CD14-positive monocyte (primary cell): ENCODE measurements around the gene SIRPA. TPM values are rescaled to one million over a fixed set of nuclear protein-coding genes. Genes with fewer than 3 reads are reported as not detected.
A peak's percentile ranks its signal among the peaks of the same experiment; 100 is the strongest.

Source experiments
- DNase-seq, 3 donors: peaks; one replicate each; pipeline ENCODE4 v3.0.0-alpha.2; 2011 to 2022
- H2AFZ ChIP-seq: 2 replicates; pipeline ENCODE4 v1.6.0; 2012; ENCODE audit warnings: mild to moderate bottlenecking, low read depth, low read length, inconsistent platforms; ENCODE audit not compliant: insufficient read depth, poor library complexity, severe bottlenecking
- H3K27ac ChIP-seq, 2 donors: 1 replicate in 1 of 2; 2 replicates in 1 of 2; pipeline ENCODE4 v1.5.1; 2012 to 2013; ENCODE audit warnings: low read length in 2 of 2, control low read depth in 1 of 2, inconsistent platforms in 1 of 2, low read depth in 1 of 2, mild to moderate bottlenecking in 1 of 2
- H3K27me3 ChIP-seq, 2 donors: one replicate each; pipeline versions ENCODE4 v1.6.0 to v1.6.1; 2011 to 2013; ENCODE audit warnings: low read length in 2 of 2; ENCODE audit not compliant: control insufficient read depth in 2 of 2, insufficient read depth in 2 of 2
- H3K36me3 ChIP-seq, 2 donors: replicated peaks in 1 of 2; 1 replicate in 1 of 2; 2 replicates in 1 of 2; pipeline versions ENCODE4 v1.5.1 to v1.6.1; 2012 to 2013; ENCODE audit warnings: low read length in 2 of 2, control low read depth in 1 of 2, inconsistent platforms in 1 of 2, mild to moderate bottlenecking in 1 of 2; ENCODE audit not compliant: insufficient read depth in 2 of 2, control insufficient read depth in 1 of 2
- H3K4me1 ChIP-seq, 2 donors: 1 replicate in 1 of 2; 2 replicates in 1 of 2; pipeline versions ENCODE4 v1.5.1 to v1.6.1; 2012 to 2013; ENCODE audit warnings: low read length in 2 of 2, control low read depth in 1 of 2, inconsistent platforms in 1 of 2, mild to moderate bottlenecking in 1 of 2, moderate library complexity in 1 of 2; ENCODE audit not compliant: insufficient read depth in 2 of 2, control insufficient read depth in 1 of 2
- H3K4me2 ChIP-seq: replicated peaks from 2 replicates; pipeline ENCODE3; 2012; ENCODE audit warnings: low read length, moderate library complexity, mild to moderate bottlenecking; ENCODE audit not compliant: poor library complexity, severe bottlenecking; ENCODE audit errors: extremely low read depth
- H3K4me3 ChIP-seq, 3 experiments: fragments of 200-600 bp in 1 of 3; sonication (generic) in 1 of 3; replicated peaks in 1 of 3; 1 replicate in 2 of 3; 2 replicates in 1 of 3; pipeline ENCODE4 v1.5.1; 2011 to 2013; ENCODE audit warnings: low read length in 3 of 3, mild to moderate bottlenecking in 3 of 3, control low read depth in 2 of 3, low read depth in 2 of 3, inconsistent platforms in 1 of 3, moderate library complexity in 1 of 3
- H3K79me2 ChIP-seq: 2 replicates; pipeline ENCODE4 v1.6.0; 2012; ENCODE audit warnings: mild to moderate bottlenecking, control low read depth, inconsistent platforms, low read length, moderate library complexity; ENCODE audit not compliant: insufficient read depth
- H3K9ac ChIP-seq: 2 replicates; pipeline ENCODE4 v1.6.0; 2017; ENCODE audit warnings: low read length, mild to moderate bottlenecking; ENCODE audit not compliant: insufficient read depth, poor library complexity, severe bottlenecking
- H3K9me3 ChIP-seq, 2 donors: replicated peaks in 1 of 2; 1 replicate in 1 of 2; 2 replicates in 1 of 2; pipeline versions ENCODE4 v1.5.1 to v1.6.1; 2012 to 2013; ENCODE audit warnings: low read length in 2 of 2, control low read depth in 1 of 2; ENCODE audit not compliant: control insufficient read depth in 1 of 2, insufficient read depth in 1 of 2
- H4K20me1 ChIP-seq: 2 replicates; pipeline ENCODE4 v1.6.0; 2012; ENCODE audit warnings: mild to moderate bottlenecking, low read length, control low read depth, moderate library complexity; ENCODE audit not compliant: insufficient read depth
- H3K27ac Mint-ChIP-seq, 7 donors: one replicate each; pipeline ENCODE4 v1.8.0; 2020; ENCODE audit warnings: mild to moderate bottlenecking in 7 of 7, mixed read lengths in 7 of 7, moderate library complexity in 6 of 7, inconsistent platforms in 2 of 7
- H3K27me3 Mint-ChIP-seq, 3 donors: one replicate each; pipeline ENCODE4 v1.8.0; 2021 to 2022; ENCODE audit warnings: low read depth in 3 of 3, mild to moderate bottlenecking in 3 of 3, mixed read lengths in 3 of 3, moderate library complexity in 3 of 3, inconsistent platforms in 1 of 3
- H3K36me3 Mint-ChIP-seq, 2 donors: one replicate each; pipeline ENCODE4 v1.8.0; 2020; ENCODE audit warnings: mixed read lengths in 2 of 2, inconsistent platforms in 1 of 2, mild to moderate bottlenecking in 1 of 2
- H3K4me1 Mint-ChIP-seq: one replicate; pipeline ENCODE4 v1.8.0; 2020; ENCODE audit warnings: mild to moderate bottlenecking, mixed read lengths
- H3K4me3 Mint-ChIP-seq, 2 donors: one replicate each; pipeline ENCODE4 v1.8.0; 2020; ENCODE audit warnings: mild to moderate bottlenecking in 2 of 2, mixed read lengths in 2 of 2, moderate library complexity in 1 of 2
- H3K9me3 Mint-ChIP-seq, 7 donors: one replicate each; pipeline ENCODE4 v1.8.0; 2020 to 2022; ENCODE audit warnings: mixed read lengths in 7 of 7, mild to moderate bottlenecking in 6 of 7, moderate library complexity in 6 of 7, inconsistent platforms in 2 of 7
- WGBS: methylation state at CpG from one replicate; pipeline ENCODE4 v1.1.5; 2013; ENCODE audit warnings: missing lambda C conversion rate; ENCODE audit not compliant: insufficient coverage; 5-methylcytosine and 5-hydroxymethylcytosine counted together
- intact Hi-C, 2 donors: fragments of 100-400 bp; cut with micrococcal nuclease; formaldehyde crosslinking; loops; one replicate each; pipeline versions ENCODE4 v1.15.0 to v1.15.1; 2023
- polyA plus RNA-seq, 3 donors: library from polyadenylated mRNA; depleted of rRNA in 1 of 3; unstranded in 2 of 3; stranded (reverse) in 1 of 3; fragments of 300-500 nt in 2 of 3; fragments of >200 nt in 1 of 3; fragmentation: Illumina TruSeq in 2 of 3; gene quantifications; 1 replicate in 2 of 3; 2 replicates in 1 of 3; pipeline ENCODE4 v1.2.3, GENCODE V29; 2012 to 2021
- TF ChIP-seq, protein P1 (sequence below): fragments of 200-600 bp; IDR thresholded peaks from one replicate; pipeline ENCODE4 v1.8.0; 2022; ENCODE audit warnings: antibody characterized with exemption, mild to moderate bottlenecking

SIRPA gene
- polyA plus RNA-seq, 3 donors, result 28.4 to 126 (median 58.3) TPM

DNA sequence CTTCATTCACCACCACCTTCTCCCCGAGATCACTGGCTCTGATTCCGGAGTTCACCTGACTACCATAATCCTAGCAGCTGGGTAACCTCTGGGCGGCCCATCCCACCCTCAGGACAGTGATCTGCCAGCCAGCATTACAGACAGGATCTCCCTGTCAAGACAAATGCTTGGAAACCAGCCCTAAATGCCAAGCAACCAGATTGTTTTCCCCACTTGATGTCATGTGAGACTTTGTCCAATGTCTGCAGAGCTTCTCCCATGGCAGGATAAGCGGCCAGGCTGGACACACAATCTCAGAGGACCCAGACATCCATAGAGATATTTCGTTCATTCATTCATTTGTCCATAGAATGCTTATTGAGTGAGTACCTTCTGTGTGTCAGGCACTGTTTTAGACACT is 66.2 kb downstream of the SIRPA start:
- Histone ChIP-seq H4K20me1 (no peaks in the 10 kb centered on the region), H3K4me1 (peaks cover 29 to 30% of the 10 kb centered on the region in 2 donors), H3K36me3 (no peaks in the 10 kb centered on the region), H3K27me3 (no peaks in the 10 kb centered on the region), H3K79me2 (no peaks in the 10 kb centered on the region), H3K9me3 (no peaks in the 10 kb centered on the region), H3K27ac (no peak overlapping the region), H2AFZ (no peak overlapping the region), H3K9ac (no peak overlapping the region), H3K4me3 (no peak overlapping the region), H3K4me2 (no peak overlapping the region)
- Mint-ChIP-seq H3K4me1 (peaks cover 37% of the 10 kb centered on the region), H3K4me3 (no peak overlapping the region), H3K27ac (peak overlapping the region in 2 of 7 donors; percentile 16 to 61), H3K9me3 (peaks cover 0 to 4% (median 0%) of the 10 kb centered on the region in 7 donors), H3K36me3 (no peaks in the 10 kb centered on the region), H3K27me3 (peaks cover 0 to 2% (median 0%) of the 10 kb centered on the region in 3 donors)
- no peak for DNase-seq
- WGBS, result 94% methylated on average over 5 of the region's 5 CpGs
- TF ChIP-seq, protein P1, sequence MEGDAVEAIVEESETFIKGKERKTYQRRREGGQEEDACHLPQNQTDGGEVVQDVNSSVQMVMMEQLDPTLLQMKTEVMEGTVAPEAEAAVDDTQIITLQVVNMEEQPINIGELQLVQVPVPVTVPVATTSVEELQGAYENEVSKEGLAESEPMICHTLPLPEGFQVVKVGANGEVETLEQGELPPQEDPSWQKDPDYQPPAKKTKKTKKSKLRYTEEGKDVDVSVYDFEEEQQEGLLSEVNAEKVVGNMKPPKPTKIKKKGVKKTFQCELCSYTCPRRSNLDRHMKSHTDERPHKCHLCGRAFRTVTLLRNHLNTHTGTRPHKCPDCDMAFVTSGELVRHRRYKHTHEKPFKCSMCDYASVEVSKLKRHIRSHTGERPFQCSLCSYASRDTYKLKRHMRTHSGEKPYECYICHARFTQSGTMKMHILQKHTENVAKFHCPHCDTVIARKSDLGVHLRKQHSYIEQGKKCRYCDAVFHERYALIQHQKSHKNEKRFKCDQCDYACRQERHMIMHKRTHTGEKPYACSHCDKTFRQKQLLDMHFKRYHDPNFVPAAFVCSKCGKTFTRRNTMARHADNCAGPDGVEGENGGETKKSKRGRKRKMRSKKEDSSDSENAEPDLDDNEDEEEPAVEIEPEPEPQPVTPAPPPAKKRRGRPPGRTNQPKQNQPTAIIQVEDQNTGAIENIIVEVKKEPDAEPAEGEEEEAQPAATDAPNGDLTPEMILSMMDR, result no peak
- intact Hi-C loops, result loop anchor here in 1 of 2 donors (5.0 kb wide), 1 partner anchor 34 kb away; no protein-coding TSS in a partner anchor

DNA sequence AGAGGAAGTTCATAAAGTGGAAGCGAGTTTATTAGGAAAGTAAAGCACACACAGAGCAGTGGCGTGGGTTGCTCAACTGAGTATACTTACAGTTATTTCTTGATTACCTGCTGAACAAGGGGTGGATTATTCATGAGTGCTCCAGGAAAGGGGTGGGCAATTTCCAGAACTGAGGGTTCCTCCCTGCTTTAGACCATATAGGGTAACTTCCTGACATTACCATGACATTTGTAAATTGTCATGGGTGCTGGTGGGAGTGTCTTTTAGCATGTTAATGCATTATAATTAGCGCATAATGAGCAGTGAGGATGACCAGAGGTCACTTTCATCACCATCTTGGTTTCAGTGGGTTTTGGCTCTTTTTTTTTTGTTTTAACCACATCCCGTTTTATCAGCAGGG is 68.9 kb downstream of the SIRPA start:
- peak; percentile 71 to 88 (median 74) for DNase-seq
- Mint-ChIP-seq H3K36me3 (peaks cover 0 to 1% of the 10 kb centered on the region in 2 donors), H3K27me3 (peaks cover 0 to 2% (median 0%) of the 10 kb centered on the region in 3 donors), H3K27ac (peak overlapping the region; percentile 79 to 96 (median 94)), H3K4me3 (peak overlapping the region in 1 of 2 donors; percentile 50), H3K9me3 (peaks cover 0 to 9% (median 0%) of the 10 kb centered on the region in 7 donors), H3K4me1 (peaks cover 44% of the 10 kb centered on the region)
- H2AFZ ChIP-seq, result no peak overlapping the region
- no peak overlapping the region for H3K9ac ChIP-seq
- H3K9me3 ChIP-seq, result no peaks in the 10 kb centered on the region
- peaks cover 33 to 39% of the 10 kb centered on the region in 2 donors for H3K4me1 ChIP-seq
- 17% methylated on average over 2 of the region's 4 CpGs for WGBS
- H3K27me3 ChIP-seq, result no peaks in the 10 kb centered on the region
- peak overlapping the region; percentile 24 for H3K4me2 ChIP-seq
- peak overlapping the region in 1 of 2 donors; percentile 81 for H3K27ac ChIP-seq
- H3K4me3 ChIP-seq, result no peak overlapping the region
- H3K36me3 ChIP-seq, result no peaks in the 10 kb centered on the region
- intact Hi-C loops, result loop anchor here in 1 of 2 donors (5.0 kb wide), 1 partner anchor 37 kb away; no protein-coding TSS in a partner anchor
- H3K79me2 ChIP-seq, result no peaks in the 10 kb centered on the region
- H4K20me1 ChIP-seq, result no peaks in the 10 kb centered on the region
- TF ChIP-seq, protein P1, result no peak
